Astrocyte (in vitro differentiated cells and primary cell): ENCODE data around the gene C2orf92.

Experiments
- EZH2 ChIP-seq: IDR thresholded peaks from 2 replicates; pipeline ENCODE4 v1.6.1; 2012; ENCODE audit warnings: mild to moderate bottlenecking, low read length, inconsistent platforms; ENCODE audit not compliant: insufficient read depth
- TF ChIP-seq, protein P1 (sequence below): IDR thresholded peaks from 2 replicates; pipeline ENCODE4 v1.5.1; 2011; ENCODE audit warnings: low read depth, mild to moderate bottlenecking, inconsistent platforms, low read length, moderate library complexity; ENCODE audit not compliant: insufficient read depth

DNA sequence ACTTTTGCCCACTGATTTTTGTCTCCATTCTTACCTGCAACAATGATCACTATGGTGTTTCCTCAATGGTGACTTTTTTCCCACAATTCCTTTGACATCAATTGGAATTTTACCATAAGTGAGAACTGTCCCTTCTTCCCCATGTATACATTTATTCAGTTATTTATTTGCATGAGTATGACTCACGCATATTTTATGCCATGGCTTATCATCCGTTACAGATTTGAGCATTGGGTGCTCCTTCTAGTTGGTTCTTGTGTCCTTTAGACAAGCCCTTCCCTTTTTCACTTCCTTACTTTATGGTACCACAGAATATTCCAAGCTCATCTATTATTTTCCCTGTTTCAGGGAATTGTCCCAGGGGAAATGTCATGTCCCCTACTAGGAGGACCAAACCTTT, 16.0 kb upstream of the C2orf92 start:
- TF ChIP-seq, protein P1, sequence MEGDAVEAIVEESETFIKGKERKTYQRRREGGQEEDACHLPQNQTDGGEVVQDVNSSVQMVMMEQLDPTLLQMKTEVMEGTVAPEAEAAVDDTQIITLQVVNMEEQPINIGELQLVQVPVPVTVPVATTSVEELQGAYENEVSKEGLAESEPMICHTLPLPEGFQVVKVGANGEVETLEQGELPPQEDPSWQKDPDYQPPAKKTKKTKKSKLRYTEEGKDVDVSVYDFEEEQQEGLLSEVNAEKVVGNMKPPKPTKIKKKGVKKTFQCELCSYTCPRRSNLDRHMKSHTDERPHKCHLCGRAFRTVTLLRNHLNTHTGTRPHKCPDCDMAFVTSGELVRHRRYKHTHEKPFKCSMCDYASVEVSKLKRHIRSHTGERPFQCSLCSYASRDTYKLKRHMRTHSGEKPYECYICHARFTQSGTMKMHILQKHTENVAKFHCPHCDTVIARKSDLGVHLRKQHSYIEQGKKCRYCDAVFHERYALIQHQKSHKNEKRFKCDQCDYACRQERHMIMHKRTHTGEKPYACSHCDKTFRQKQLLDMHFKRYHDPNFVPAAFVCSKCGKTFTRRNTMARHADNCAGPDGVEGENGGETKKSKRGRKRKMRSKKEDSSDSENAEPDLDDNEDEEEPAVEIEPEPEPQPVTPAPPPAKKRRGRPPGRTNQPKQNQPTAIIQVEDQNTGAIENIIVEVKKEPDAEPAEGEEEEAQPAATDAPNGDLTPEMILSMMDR, result no peak
- no peak for TF ChIP-seq EZH2
